K562 (cell line): ENCODE results near the gene SYT1. TPM values are rescaled to one million over a fixed set of nuclear protein-coding genes. Genes with fewer than 3 reads are reported as not detected.

Experiments used
- ATAC-seq: fragments of 200-7000 bp; cut with Tn5 transposase; 3 replicates; pipeline ENCODE4 v1.9.1; 2020; ENCODE audit warnings: moderate library complexity
- BruUV-seq: library from RNA; stranded (reverse); fragments of 400-500 nt; replicated peaks from 2 replicates; lab custom pipeline; 2021; lab: Mats Ljungman, UMichigan
- CTCF ChIA-PET: fragments of 300-600 bp; formaldehyde crosslinking; extraction: SDS; loops from one replicate; lab custom pipeline; 2021; ENCODE audit warnings: low intra/inter-chr PET ratio; lab: Yijun Ruan, JAX
- POLR2A ChIA-PET: fragments of 300-600, 350-650 bp; sonication (Branson Sonifier 250); formaldehyde crosslinking; extraction: SDS; loops from one replicate; lab custom pipeline; 2021; ENCODE audit warnings: antibody characterized with exemption, inconsistent platforms; lab: Yijun Ruan, JAX
- DNase-seq, 4 experiments: peaks; one replicate each; pipeline versions ENCODE4 v3.0.0 to v3.0.0-alpha.2; 2011 to 2018; ENCODE audit warnings: low spot score in 3 of 4, mixed read lengths in 3 of 4; ENCODE audit errors: extremely low read depth in 1 of 4
- FAIRE-seq: peaks from 2 replicates; lab custom pipeline; 2011; peaks lifted over from hg19 to GRCh38; lab: Jason Lieb, UNC
- H2AFZ ChIP-seq: 2 replicates; pipeline ENCODE4 v1.6.0; 2011; ENCODE audit warnings: low read depth, low read length, control low read depth, inconsistent platforms
- H3K27ac ChIP-seq: fragments of 200-600 bp; 3 replicates; pipeline ENCODE4 v1.8.0; 2011; ENCODE audit warnings: low read depth, mild to moderate bottlenecking, control low read depth, inconsistent platforms, low read length, moderate library complexity, mixed read lengths; ENCODE audit errors: extremely low read depth
- H3K27me3 ChIP-seq, 2 experiments: fragments of 300-600 bp in 1 of 2; 2 replicates in 1 of 2; 3 replicates in 1 of 2; pipeline versions ENCODE4 v1.6.0 to v1.8.0; 2011; ENCODE audit warnings: inconsistent platforms in 2 of 2, low read length in 2 of 2, mild to moderate bottlenecking in 1 of 2, mixed read lengths in 1 of 2, moderate library complexity in 1 of 2; ENCODE audit not compliant: control insufficient read depth in 2 of 2, insufficient read depth in 2 of 2
- H3K36me3 ChIP-seq: fragments of 300-600 bp; 3 replicates; pipeline ENCODE4 v1.8.0; 2011; ENCODE audit warnings: mild to moderate bottlenecking, low read length, inconsistent platforms; ENCODE audit not compliant: control insufficient read depth, insufficient read depth
- H3K4me1 ChIP-seq, 2 experiments: fragments of 200-600 bp in 1 of 2; replicated peaks in 1 of 2; 2 replicates in 1 of 2; 3 replicates in 1 of 2; pipeline versions ENCODE4 v1.5.1 to v1.8.0; 2011; ENCODE audit warnings: inconsistent platforms in 2 of 2, low read length in 2 of 2, mild to moderate bottlenecking in 1 of 2, mixed read lengths in 1 of 2, moderate library complexity in 1 of 2; ENCODE audit not compliant: control insufficient read depth in 2 of 2, insufficient read depth in 2 of 2
- H3K4me2 ChIP-seq: 2 replicates; pipeline ENCODE4 v1.6.1; 2011; ENCODE audit warnings: low read length, control low read depth, inconsistent platforms, mixed read lengths; ENCODE audit not compliant: insufficient read depth
- H3K4me3 ChIP-seq: fragments of 200-600 bp; sonication (generic), shearing (Covaris generic); 2 replicates; pipeline ENCODE4 v1.5.1; 2016; ENCODE audit warnings: control low read depth, inconsistent platforms
- H3K79me2 ChIP-seq: fragments of 200-600 bp; 3 replicates; pipeline ENCODE4 v1.8.0; 2011; ENCODE audit warnings: low read length, inconsistent platforms; ENCODE audit not compliant: control insufficient read depth, insufficient read depth
- H3K9ac ChIP-seq, 2 experiments: 2 replicates each; pipeline versions ENCODE4 v1.6.0 to v1.6.1; 2011; ENCODE audit warnings: low read depth in 2 of 2, low read length in 2 of 2, control low read depth in 1 of 2, inconsistent platforms in 1 of 2, mild to moderate bottlenecking in 1 of 2, mixed read lengths in 1 of 2; ENCODE audit not compliant: insufficient read depth in 1 of 2
- H3K9me1 ChIP-seq: one replicate; pipeline ENCODE4 v1.6.0; 2011; ENCODE audit warnings: inconsistent platforms, mild to moderate bottlenecking, low read length, moderate library complexity; ENCODE audit not compliant: control insufficient read depth, insufficient read depth
- H3K9me3 ChIP-seq: replicated peaks from 2 replicates; pipeline ENCODE4 v1.5.1; 2011; ENCODE audit warnings: low read depth, low read length, inconsistent platforms; ENCODE audit not compliant: control insufficient read depth, insufficient read depth
- H4K20me1 ChIP-seq: replicated peaks from 2 replicates; pipeline ENCODE4 v1.6.1; 2011; ENCODE audit warnings: low read length, inconsistent platforms, mixed read lengths; ENCODE audit not compliant: control insufficient read depth, insufficient read depth
- ATF1 ChIP-seq, 2 experiments: fragments of 450-650 bp in 1 of 2; IDR thresholded peaks; 2 replicates each; pipeline ENCODE4 v1.6.1; 2016; ENCODE audit warnings: missing compliant biosample characterization in 1 of 2, missing genetic modification characterization in 1 of 2
- BRCA1 ChIP-seq, 2 experiments: fragments of 450-650 bp in 1 of 2; sonication (generic) in 1 of 2; formaldehyde crosslinking in 1 of 2; IDR thresholded peaks; 2 replicates each; pipeline versions ENCODE4 v1.5.0 to v1.6.1; 2017 to 2020; ENCODE audit warnings: mild to moderate bottlenecking in 1 of 2, missing genetic modification reagents in 1 of 2
- CTCFL ChIP-seq: IDR thresholded peaks from 2 replicates; pipeline ENCODE4 v1.6.1; 2011; ENCODE audit warnings: borderline replicate concordance, low read depth, mild to moderate bottlenecking, moderate library complexity, low read length; ENCODE audit not compliant: insufficient read depth, poor library complexity, severe bottlenecking
- E2F3 ChIP-seq: fragments of 250-450 bp; sonication (Bioruptor Pico); IDR thresholded peaks from 2 replicates; pipeline ENCODE4 v1.4.0; 2020; ENCODE audit warnings: mild to moderate bottlenecking
- EGR1 ChIP-seq: fragments of 450-650 bp; conservative IDR thresholded peaks from 2 replicates; pipeline ENCODE4 v1.6.1; 2017; ENCODE audit warnings: mild to moderate bottlenecking
- ZBTB40 ChIP-seq, 2 experiments: fragments of 450-650 bp in 1 of 2; sonication (generic) in 1 of 2; formaldehyde crosslinking in 1 of 2; IDR thresholded peaks; 2 replicates each; pipeline versions ENCODE4 v1.7.1 to v1.9.0; 2016 to 2022; ENCODE audit warnings: inconsistent platforms in 1 of 2, mild to moderate bottlenecking in 1 of 2, missing genetic modification reagents in 1 of 2
- ZKSCAN8 ChIP-seq: fragments of 200-800 bp; sonication (Bioruptor generic); IDR thresholded peaks from 2 replicates; pipeline ENCODE4 v1.6.1; 2016; ENCODE audit warnings: missing genetic modification characterization, missing compliant biosample characterization
- WGBS: fragments of 100-300 bp; shearing (Covaris generic); methylation state at CpG from one replicate; pipeline ENCODE4 v1.1.6; 2016; ENCODE audit warnings: low coverage, mixed read lengths; ENCODE audit not compliant: insufficient coverage; ENCODE audit errors: missing lambda C conversion rate; 5-methylcytosine and 5-hydroxymethylcytosine counted together
- in situ Hi-C: fragments of 300-500 bp; cut with MboI; formaldehyde crosslinking; loops from 4 replicates; pipeline ENCODE4 v1.15.0; 2018; ENCODE audit warnings: inconsistent platforms, mixed read lengths
- intact Hi-C: fragments of 100-400 bp; cut with micrococcal nuclease; formaldehyde crosslinking; loops from 2 replicates; pipeline ENCODE4 v1.14.2; 2022
- polyA plus RNA-seq, 8 experiments: library from polyadenylated mRNA; depleted of rRNA in 4 of 8; stranded (reverse) in 5 of 8; unstranded in 3 of 8; fragments of >200 nt; fragmentation: Nextera tagmentation in 2 of 8; fragmentation: Illumina TruSeq in 1 of 8; extraction: Ambion mirVana in 2 of 8; extraction: Trizol in 1 of 8; gene quantifications; 2 replicates each; pipeline versions ENCODE4 v1.2.1 to v1.2.3, GENCODE V29; 2011 to 2014; ENCODE audit warnings: inconsistent platforms in 1 of 8, missing spikeins in 1 of 8
- total RNA-seq, 7 experiments: library from RNA; depleted of rRNA in 6 of 7; stranded (reverse); fragments of >200 nt in 6 of 7; fragmentation: Illumina TruSeq in 2 of 7; extraction: Trizol in 2 of 7; gene quantifications; 2 replicates each; pipeline versions ENCODE4 v1.2.1 to v1.2.3, GENCODE V29; 2011 to 2021; ENCODE audit warnings: low replicate concordance in 1 of 7
- TF ChIP-seq, protein P1 (sequence below): sonication (generic); formaldehyde crosslinking; IDR thresholded peaks from 2 replicates; pipeline ENCODE4 v1.8.0; 2022; ENCODE audit warnings: mild to moderate bottlenecking, missing genetic modification reagents, borderline replicate concordance

Gene SYT1
- total and polyA plus RNA-seq, 9 of the 15 experiments (the other 6 are each of a cell fraction or from before 2014, with no cell fraction given): 0.03 to 0.13 (median 0.07) TPM; not detected in 4

DNA sequence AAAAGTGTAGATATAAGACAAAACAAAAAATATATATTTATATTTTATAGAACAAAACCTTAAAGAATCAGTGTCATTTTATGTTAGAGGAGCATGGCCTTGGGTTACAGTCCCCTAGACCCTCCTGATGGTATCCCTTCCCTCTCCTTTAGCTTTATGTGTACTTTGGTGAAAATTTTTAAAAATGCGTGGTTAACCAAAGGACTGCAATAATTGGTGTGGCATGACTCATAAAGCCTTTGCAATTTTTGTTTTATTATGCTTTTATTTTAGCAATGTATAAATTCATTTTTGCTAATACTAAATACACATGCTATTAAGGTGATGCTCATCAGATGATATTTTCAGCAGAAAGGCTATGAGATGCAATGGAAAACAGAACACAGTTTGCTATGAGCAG, 264.4 kb downstream of the SYT1 start:
- no TSS peak for BruUV-seq
- H3K9me3 ChIP-seq: peaks cover 4% of the 10 kb centered on the region; the same call in 1 of the 2 replicates
- intact Hi-C loops: no loop called here
- no peak overlapping the region for H3K9ac ChIP-seq
- no peak overlapping the region for H3K4me3 ChIP-seq
- no peak overlapping the region for H3K4me2 ChIP-seq
- in situ Hi-C loops: no loop called here
- FAIRE-seq: no peak
- DNase-seq: no peak
- H3K27me3 ChIP-seq: no peaks in the 10 kb centered on the region
- no peaks in the 10 kb centered on the region for H3K4me1 ChIP-seq
- H3K36me3 ChIP-seq: no peaks in the 10 kb centered on the region
- whole genome bisulfite sequencing: 0% methylated on average over 1 of the region's 1 CpG
- ChIA-PET POLR2A (no interaction called here), CTCF (no interaction called here)
- H4K20me1 ChIP-seq: no peaks in the 10 kb centered on the region
- H2AFZ ChIP-seq: no peak overlapping the region
- ATAC-seq: no peak
- no peak overlapping the region for H3K27ac ChIP-seq
- H3K79me2 ChIP-seq: no peaks in the 10 kb centered on the region
- no peaks in the 10 kb centered on the region for H3K9me1 ChIP-seq
- TF ChIP-seq EGR1 (no peak), ZKSCAN8 (no peak), BRCA1 (IDR thresholded peaks at IDR 0.05) (no peak), BRCA1 (CRISPR knock-in tag; IDR thresholded peaks at IDR 0.05) (no peak), E2F3 (CRISPR knock-in tag) (no peak), ATF1 (CRISPR knock-in tag; IDR thresholded peaks at IDR 0.05) (no peak), ATF1 (tag; IDR thresholded peaks at IDR 0.05) (no peak), ZBTB40 (IDR thresholded peaks at IDR 0.05) (no peak), ZBTB40 (CRISPR knock-in tag; IDR thresholded peaks at IDR 0.05) (no peak), CTCFL (no peak)
- TF ChIP-seq, protein P1, sequence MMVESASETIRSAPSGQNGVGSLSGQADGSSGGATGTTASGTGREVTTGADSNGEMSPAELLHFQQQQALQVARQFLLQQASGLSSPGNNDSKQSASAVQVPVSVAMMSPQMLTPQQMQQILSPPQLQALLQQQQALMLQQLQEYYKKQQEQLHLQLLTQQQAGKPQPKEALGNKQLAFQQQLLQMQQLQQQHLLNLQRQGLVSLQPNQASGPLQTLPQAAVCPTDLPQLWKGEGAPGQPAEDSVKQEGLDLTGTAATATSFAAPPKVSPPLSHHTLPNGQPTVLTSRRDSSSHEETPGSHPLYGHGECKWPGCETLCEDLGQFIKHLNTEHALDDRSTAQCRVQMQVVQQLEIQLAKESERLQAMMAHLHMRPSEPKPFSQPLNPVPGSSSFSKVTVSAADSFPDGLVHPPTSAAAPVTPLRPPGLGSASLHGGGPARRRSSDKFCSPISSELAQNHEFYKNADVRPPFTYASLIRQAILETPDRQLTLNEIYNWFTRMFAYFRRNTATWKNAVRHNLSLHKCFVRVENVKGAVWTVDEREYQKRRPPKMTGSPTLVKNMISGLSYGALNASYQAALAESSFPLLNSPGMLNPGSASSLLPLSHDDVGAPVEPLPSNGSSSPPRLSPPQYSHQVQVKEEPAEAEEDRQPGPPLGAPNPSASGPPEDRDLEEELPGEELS (CRISPR knock-in tag): no peak
